RWPE2 (cell line): ENCODE results near the gene MYEF2.

Experiments
- ATAC-seq: fragments of 200-7000 bp; cut with Tn5 transposase; 3 replicates; pipeline ENCODE4 v1.9.1; 2021; ENCODE audit warnings: low read depth
- DNase-seq: peaks from one replicate; pipeline ENCODE4 v3.0.0-alpha.2; 2020; ENCODE audit warnings: low spot score
- H3K27ac ChIP-seq: fragments of 450-650 bp; 2 replicates; pipeline ENCODE4 v1.5.1; 2017; ENCODE audit warnings: mild to moderate bottlenecking; ENCODE audit not compliant: poor library complexity, severe bottlenecking
- H3K27me3 ChIP-seq: fragments of 250-450 bp; sonication (Bioruptor Pico); 2 replicates; pipeline ENCODE4 v1.5.1; 2021; ENCODE audit warnings: mild to moderate bottlenecking, moderate library complexity; ENCODE audit not compliant: insufficient read depth, poor library complexity, severe bottlenecking
- H3K36me3 ChIP-seq: fragments of 250-450 bp; sonication (Bioruptor Pico); 2 replicates; pipeline ENCODE4 v1.5.1; 2020; ENCODE audit warnings: low read depth, mild to moderate bottlenecking, moderate library complexity
- H3K4me1 ChIP-seq: fragments of 250-450 bp; sonication (Bioruptor Pico); 2 replicates; pipeline ENCODE4 v1.5.1; 2021; ENCODE audit warnings: mild to moderate bottlenecking, moderate library complexity; ENCODE audit not compliant: insufficient read depth, poor library complexity, severe bottlenecking
- H3K4me3 ChIP-seq: fragments of 250-450 bp; sonication (Bioruptor Pico); 2 replicates; pipeline ENCODE4 v1.5.1; 2021; ENCODE audit warnings: mild to moderate bottlenecking, moderate library complexity; ENCODE audit not compliant: severe bottlenecking
- H3K9me3 ChIP-seq: fragments of 250-450 bp; sonication (Bioruptor Pico); 2 replicates; pipeline ENCODE4 v1.5.1; 2021; ENCODE audit warnings: mild to moderate bottlenecking, moderate library complexity; ENCODE audit not compliant: severe bottlenecking
- CTCF ChIP-seq: fragments of 450-650 bp; IDR thresholded peaks from one replicate; pipeline ENCODE4 v1.5.1; 2017; ENCODE audit warnings: mild to moderate bottlenecking, moderate library complexity; ENCODE audit not compliant: poor library complexity, severe bottlenecking

Gene MYEF2

GRCh38 chr15:48177766-48178647 lies at the start of gene MYEF2:
TSS of gene MYEF2 (minus strand) at chr15:48178295. CDS start at chr15:48178237, 58 bp downstream.
- Histone ChIP-seq H3K36me3 (no peaks in the 10 kb centered on the region), H3K27me3 (no peaks in the 10 kb centered on the region), H3K4me1 (peaks cover 2% of the 10 kb centered on the region), H3K4me3 (peak within 1 kb of the TSS; percentile 94), H3K9me3 (peaks cover 1% of the 10 kb centered on the region), H3K27ac (no peak within 1 kb of the TSS)
- DNase-seq (peak; percentile 81), ATAC-seq (peak; percentile 79)
- no peak for TF ChIP-seq CTCF

- Histone ChIP-seq H3K4me1 (no peaks in the 10 kb centered on the region), H3K27ac (no peak overlapping the region), H3K36me3 (no peaks in the 10 kb centered on the region), H3K27me3 (peaks cover 31% of the 10 kb centered on the region), H3K4me3 (no peak overlapping the region), H3K9me3 (no peaks in the 10 kb centered on the region)
- no peak for ATAC-seq
- DNase-seq, result no peak
- TF ChIP-seq CTCF, result no peak
Observed at GRCh38 chr15:48225771-48226170, 47.7 kb upstream of the MYEF2 start.

- ATAC-seq (no peak), DNase-seq (no peak)
- no peaks in the 10 kb centered on the region for H3K4me1 ChIP-seq
- H3K4me3 ChIP-seq, result no peak overlapping the region
- H3K9me3 ChIP-seq, result no peaks in the 10 kb centered on the region
- no peak for TF ChIP-seq CTCF
- no peaks in the 10 kb centered on the region for H3K36me3 ChIP-seq
- H3K27ac ChIP-seq, result no peak overlapping the region
- peaks cover 36% of the 10 kb centered on the region for H3K27me3 ChIP-seq
Observed at GRCh38 chr15:48222627-48223026, 44.5 kb upstream of the MYEF2 start.

GRCh38 chr15:48221885-48222284 lies 43.8 kb upstream of the MYEF2 start:
- H3K27ac ChIP-seq, result no peak overlapping the region
- no peaks in the 10 kb centered on the region for H3K4me1 ChIP-seq
- TF ChIP-seq CTCF, result no peak
- no peaks in the 10 kb centered on the region for H3K36me3 ChIP-seq
- H3K27me3 ChIP-seq, result peaks cover 36% of the 10 kb centered on the region
- no peak for DNase-seq
- no peaks in the 10 kb centered on the region for H3K9me3 ChIP-seq
- H3K4me3 ChIP-seq, result no peak overlapping the region
- ATAC-seq, result no peak

- no peak for TF ChIP-seq CTCF
- no peaks in the 10 kb centered on the region for H3K4me1 ChIP-seq
- ATAC-seq (no peak), DNase-seq (no peak)
- H3K4me3 ChIP-seq, result no peak overlapping the region
- no peaks in the 10 kb centered on the region for H3K9me3 ChIP-seq
- no peak overlapping the region for H3K27ac ChIP-seq
- peaks cover 36% of the 10 kb centered on the region for H3K27me3 ChIP-seq
- no peaks in the 10 kb centered on the region for H3K36me3 ChIP-seq
Observed at GRCh38 chr15:48221261-48221660, 43.2 kb upstream of the MYEF2 start.
